Esophagus (tissue), 2 donors: ENCODE results near the gene ARHGAP26. TPM values are rescaled to one million over a fixed set of nuclear protein-coding genes. Genes with fewer than 3 reads are reported as not detected.

Source experiments
- H3K27ac ChIP-seq, 2 donors: one replicate each; pipeline ENCODE4 v1.5.1; 2013; ENCODE audit warnings: low read depth in 2 of 2, mild to moderate bottlenecking in 2 of 2, inconsistent platforms in 1 of 2, low read length in 1 of 2, moderate library complexity in 1 of 2
- H3K27me3 ChIP-seq, 2 donors: one replicate each; pipeline ENCODE4 v1.6.1; 2013; ENCODE audit warnings: low read length in 2 of 2, control low read depth in 1 of 2, mild to moderate bottlenecking in 1 of 2; ENCODE audit not compliant: insufficient read depth in 2 of 2, control insufficient read depth in 1 of 2
- H3K36me3 ChIP-seq, 2 donors: one replicate each; pipeline ENCODE4 v1.6.1; 2013; ENCODE audit warnings: low read length in 1 of 2; ENCODE audit not compliant: control insufficient read depth in 2 of 2, insufficient read depth in 2 of 2
- H3K4me1 ChIP-seq, 2 donors: one replicate each; pipeline ENCODE4 v1.6.1; 2013; ENCODE audit warnings: low read length in 1 of 2; ENCODE audit not compliant: control insufficient read depth in 2 of 2, insufficient read depth in 2 of 2
- H3K4me3 ChIP-seq, 2 donors: one replicate each; pipeline ENCODE4 v1.5.1; 2013; ENCODE audit warnings: low read length in 2 of 2, mild to moderate bottlenecking in 2 of 2, low read depth in 1 of 2, moderate library complexity in 1 of 2
- H3K9me3 ChIP-seq, 2 donors: one replicate each; pipeline ENCODE4 v1.6.1; 2013; ENCODE audit warnings: mild to moderate bottlenecking in 2 of 2, low read depth in 1 of 2, low read length in 1 of 2, moderate library complexity in 1 of 2; ENCODE audit not compliant: control insufficient read depth in 2 of 2, insufficient read depth in 1 of 2
- WGBS, 2 donors: extraction: QIAGEN DNeasy Blood & Tissue Kit; methylation state at CpG; one replicate each; pipeline ENCODE4 v1.1.7; 2013; 5-methylcytosine and 5-hydroxymethylcytosine counted together
- polyA plus RNA-seq, 2 donors: library from polyadenylated mRNA; stranded (reverse); fragments of 200-250 nt; gene quantifications; one replicate each; pipeline ENCODE4 v1.2.3, GENCODE V29; 2013
- donor health status: healthy with polysubstance abuse.
- donor health status: Bipolar disorder and iron deficiency.

The ARHGAP26 gene
- polyA plus RNA-seq, 2 donors: 3.1 to 3.6 TPM

DNA sequence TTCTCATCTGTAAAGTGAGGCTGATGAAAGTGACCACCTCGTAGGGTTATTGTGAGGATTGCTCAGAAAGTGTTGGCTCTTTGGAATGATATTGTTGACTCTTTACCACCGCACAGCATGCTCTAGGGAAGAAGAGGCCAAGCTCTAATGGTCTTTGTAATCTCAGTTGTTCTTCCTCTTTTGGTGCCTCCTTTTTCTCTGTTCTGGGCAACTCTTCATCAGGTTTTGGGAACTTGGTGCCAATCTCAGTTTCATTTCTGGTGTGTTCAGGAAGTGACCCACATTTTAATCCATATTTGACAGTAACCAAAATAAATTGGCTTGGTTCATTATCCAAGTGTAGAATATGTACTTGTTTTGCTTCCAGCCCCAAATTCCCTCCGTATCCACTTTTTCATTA is 25.1 kb downstream of the ARHGAP26 start:
- Histone ChIP-seq H3K4me3 (no peak overlapping the region), H3K36me3 (no peaks in the 10 kb centered on the region), H3K9me3 (no peaks in the 10 kb centered on the region), H3K4me1 (no peaks in the 10 kb centered on the region), H3K27ac (no peak overlapping the region), H3K27me3 (no peaks in the 10 kb centered on the region)
- 78 to 79% methylated on average over 3 of the region's 3 CpGs for WGBS, 2 donors

DNA sequence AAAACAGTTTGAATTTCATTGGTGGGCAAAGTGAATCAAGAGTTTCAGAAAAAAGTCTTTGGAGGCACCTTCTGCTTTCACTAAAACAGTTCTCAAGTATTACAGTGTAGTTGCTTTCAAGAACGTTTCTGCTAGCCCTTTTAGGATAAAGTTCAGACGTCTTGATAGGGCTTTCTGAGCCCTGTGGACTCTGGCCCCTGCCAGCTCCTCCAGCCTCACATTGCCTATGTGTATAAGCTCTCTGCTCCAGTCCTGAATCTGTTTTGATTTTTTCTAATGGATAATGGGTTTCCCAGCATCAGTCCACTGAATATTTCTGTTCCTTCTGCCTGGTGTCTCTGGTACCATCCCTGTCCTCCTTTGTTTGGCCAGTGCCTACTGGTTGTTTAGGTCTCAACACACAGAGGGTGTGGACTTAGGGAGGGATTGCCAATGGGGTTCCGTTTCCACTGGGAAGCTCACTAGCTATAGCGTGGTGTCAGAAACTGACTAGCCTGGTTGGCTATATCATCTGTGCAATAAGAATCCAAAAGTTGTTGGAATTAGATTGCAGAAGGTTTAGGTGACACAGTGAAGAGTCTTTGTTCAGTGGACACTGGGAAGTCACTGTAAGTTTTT is 26.4 kb downstream of the ARHGAP26 start:
- Histone ChIP-seq H3K4me1 (no peaks in the 10 kb centered on the region), H3K27ac (no peak overlapping the region), H3K36me3 (no peaks in the 10 kb centered on the region), H3K27me3 (no peaks in the 10 kb centered on the region), H3K4me3 (no peak overlapping the region), H3K9me3 (no peaks in the 10 kb centered on the region)
- WGBS, 2 donors: 60 to 80% methylated on average over 4 of the region's 4 CpGs

DNA sequence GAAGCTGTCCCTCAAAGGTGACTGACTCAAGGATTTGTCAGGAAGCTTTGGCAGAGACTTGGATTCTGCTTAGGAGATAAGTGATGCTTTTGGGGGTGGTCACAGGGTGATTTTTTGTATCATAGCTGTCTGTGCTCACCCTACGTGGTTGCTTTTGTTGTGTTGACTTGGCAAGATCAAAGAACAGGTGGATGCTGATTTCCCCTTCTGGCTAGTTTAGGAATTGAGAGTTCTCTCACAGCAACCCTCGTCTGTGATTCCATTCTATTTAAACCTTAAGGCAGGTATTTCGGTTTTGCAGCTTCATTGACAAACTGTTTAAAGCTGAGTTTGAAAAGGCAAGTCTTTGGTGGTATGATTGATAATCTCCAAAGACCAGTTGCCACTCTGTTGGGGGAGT is 27.2 kb downstream of the ARHGAP26 start:
- H3K4me3 ChIP-seq: no peak overlapping the region
- H3K4me1 ChIP-seq: no peaks in the 10 kb centered on the region
- H3K9me3 ChIP-seq: no peaks in the 10 kb centered on the region
- H3K36me3 ChIP-seq: no peaks in the 10 kb centered on the region
- no peaks in the 10 kb centered on the region for H3K27me3 ChIP-seq
- H3K27ac ChIP-seq: no peak overlapping the region
- 67 to 76% methylated on average over 3 of the region's 3 CpGs for WGBS, 2 donors

DNA sequence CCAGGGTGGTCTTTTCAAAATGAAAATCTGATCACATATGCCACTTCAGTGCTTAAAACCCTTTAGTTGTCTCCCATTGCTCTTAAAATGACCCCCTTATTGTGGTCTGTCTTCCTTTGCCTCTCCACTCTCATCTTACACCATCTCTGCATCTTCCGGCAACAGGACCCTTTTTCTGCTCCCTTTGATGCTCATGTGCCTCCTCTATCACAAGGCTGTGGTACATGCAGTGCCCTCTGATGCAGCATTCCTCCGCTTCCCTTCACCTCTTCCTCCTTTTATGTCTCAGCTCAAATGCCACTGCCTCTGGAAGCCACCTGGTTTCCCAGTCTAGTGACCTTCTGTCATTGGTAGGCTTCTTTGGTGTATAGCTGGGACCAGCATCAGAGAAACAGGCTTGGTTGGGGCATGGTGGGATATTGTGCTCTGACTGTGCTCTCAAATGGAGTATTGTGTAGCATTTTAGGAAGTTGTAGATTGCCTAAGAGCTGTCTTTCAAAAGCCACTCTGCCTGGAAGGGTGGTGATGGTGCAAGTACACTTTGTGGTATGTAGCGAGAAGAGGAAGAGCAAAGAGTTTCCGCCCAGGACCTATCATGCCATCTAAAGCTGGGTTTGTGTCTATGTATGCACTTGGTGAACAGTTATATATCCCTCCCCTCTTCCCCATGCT is 28.1 kb downstream of the ARHGAP26 start:
- peak overlapping the region in 1 of 2 donors; percentile 65 for H3K27ac ChIP-seq
- no peaks in the 10 kb centered on the region for H3K36me3 ChIP-seq
- WGBS, 2 donors: 87 to 89% methylated on average over 4 of the region's 4 CpGs

DNA sequence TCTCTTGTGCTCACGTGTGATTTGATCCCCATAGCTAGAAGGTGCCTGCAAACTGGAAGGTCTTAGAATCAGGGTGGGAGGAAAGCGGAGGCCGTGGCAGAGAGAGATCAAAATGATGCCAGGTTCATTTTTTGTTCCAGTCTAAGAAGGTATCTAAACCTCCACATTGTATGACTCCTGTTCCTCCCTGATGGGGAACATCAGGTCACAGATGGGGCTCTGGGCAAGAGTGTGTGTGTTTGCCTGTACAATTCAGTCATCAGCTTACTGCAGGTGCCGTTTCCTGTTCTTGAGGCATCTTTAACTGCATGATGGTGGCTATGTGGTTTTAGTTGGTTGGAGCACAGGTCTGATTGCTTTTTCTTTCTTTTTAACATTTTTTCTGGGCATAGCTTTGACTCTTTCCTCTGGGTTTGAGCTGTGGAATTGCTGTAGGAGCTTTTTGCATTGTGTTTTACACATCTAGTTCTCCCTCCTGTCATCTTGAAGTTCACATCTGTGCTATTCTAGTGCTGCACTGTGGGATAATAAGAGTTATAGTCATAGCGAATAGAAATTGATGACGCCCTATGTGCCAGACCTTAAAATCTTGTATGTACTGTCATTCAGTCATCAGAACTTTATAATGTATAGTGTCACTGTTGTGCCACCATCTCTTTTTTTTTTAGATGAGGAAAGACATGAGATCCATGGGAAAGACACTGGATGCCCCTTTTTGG is 30.8 kb downstream of the ARHGAP26 start:
- Histone ChIP-seq H3K9me3 (no peaks in the 10 kb centered on the region), H3K4me3 (no peak overlapping the region), H3K36me3 (no peaks in the 10 kb centered on the region), H3K27ac (no peak overlapping the region), H3K4me1 (no peaks in the 10 kb centered on the region), H3K27me3 (no peaks in the 10 kb centered on the region)
- WGBS, 2 donors: 84 to 87% methylated on average over 6 of the region's 6 CpGs

More for the DNA sequence above, 28.1 kb downstream of the ARHGAP26 start:
- no peaks in the 10 kb centered on the region for H3K27me3 ChIP-seq
- H3K4me1 ChIP-seq: no peaks in the 10 kb centered on the region
- no peaks in the 10 kb centered on the region for H3K9me3 ChIP-seq
- no peak overlapping the region for H3K4me3 ChIP-seq

DNA sequence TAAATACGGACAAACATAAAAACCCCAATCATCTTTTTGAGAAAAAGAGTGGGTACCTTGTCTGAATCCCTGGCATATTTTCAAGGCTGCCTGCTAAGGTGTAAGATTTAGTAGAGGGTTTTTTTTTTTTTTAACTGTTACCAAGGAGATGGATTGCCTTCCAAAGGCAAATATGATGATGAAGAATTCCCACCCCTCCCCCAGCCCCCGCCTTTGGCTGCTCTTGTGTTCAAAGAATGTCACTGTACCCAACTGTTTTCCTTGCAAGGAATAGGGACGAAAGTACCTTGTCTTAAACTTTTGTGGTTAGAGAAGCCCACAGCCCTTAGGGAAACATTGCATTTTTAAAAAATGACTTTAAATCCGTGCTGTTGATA is 31.3 kb downstream of the ARHGAP26 start:
- H3K9me3 ChIP-seq: no peaks in the 10 kb centered on the region
- no peak overlapping the region for H3K27ac ChIP-seq
- 84 to 88% methylated on average over 4 of the region's 4 CpGs for WGBS, 2 donors

DNA sequence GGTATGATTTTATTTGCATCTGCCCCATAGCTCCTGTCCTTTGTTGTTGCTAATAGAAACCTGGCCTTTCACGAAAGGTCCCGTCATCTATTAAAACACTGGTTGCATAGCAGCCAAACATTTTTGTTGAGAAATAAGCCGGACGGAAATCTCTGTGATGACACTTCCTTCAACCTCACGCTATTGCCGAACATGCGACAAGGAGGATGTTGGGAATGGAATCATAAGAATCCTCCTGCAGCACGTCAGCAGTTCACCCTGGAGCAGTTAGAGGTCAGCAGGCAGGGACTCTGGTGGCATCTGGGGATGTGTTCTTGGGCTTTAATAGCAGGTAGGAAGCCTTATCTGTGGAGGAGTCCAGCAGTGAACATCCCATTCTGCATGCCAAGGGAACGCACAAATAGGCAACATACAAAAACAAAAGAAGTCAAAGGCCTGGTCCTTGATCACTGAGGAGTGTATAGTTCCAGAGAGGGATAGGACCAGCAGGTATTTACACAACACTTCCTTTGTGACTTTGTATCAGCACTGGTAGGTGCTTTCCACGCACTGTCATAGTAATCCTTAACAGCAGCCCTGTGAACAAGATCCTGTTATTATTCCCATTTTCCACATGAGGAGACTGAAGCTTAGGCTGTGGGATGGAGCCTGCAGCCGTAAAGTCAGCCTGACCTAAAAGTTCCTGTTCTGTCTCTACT is 33.4 kb downstream of the ARHGAP26 start:
- 79 to 80% methylated on average over 11 of the region's 11 CpGs for WGBS, 2 donors
- Histone ChIP-seq H3K4me1 (peaks cover 0 to 3% of the 10 kb centered on the region in 2 donors), H3K27ac (peak overlapping the region; percentile 3 to 38), H3K9me3 (no peaks in the 10 kb centered on the region), H3K27me3 (no peaks in the 10 kb centered on the region), H3K4me3 (no peak overlapping the region), H3K36me3 (no peaks in the 10 kb centered on the region)

More for the DNA sequence above, 31.3 kb downstream of the ARHGAP26 start:
- Histone ChIP-seq H3K36me3 (no peaks in the 10 kb centered on the region), H3K27me3 (no peaks in the 10 kb centered on the region), H3K4me1 (no peaks in the 10 kb centered on the region), H3K4me3 (no peak overlapping the region)

DNA sequence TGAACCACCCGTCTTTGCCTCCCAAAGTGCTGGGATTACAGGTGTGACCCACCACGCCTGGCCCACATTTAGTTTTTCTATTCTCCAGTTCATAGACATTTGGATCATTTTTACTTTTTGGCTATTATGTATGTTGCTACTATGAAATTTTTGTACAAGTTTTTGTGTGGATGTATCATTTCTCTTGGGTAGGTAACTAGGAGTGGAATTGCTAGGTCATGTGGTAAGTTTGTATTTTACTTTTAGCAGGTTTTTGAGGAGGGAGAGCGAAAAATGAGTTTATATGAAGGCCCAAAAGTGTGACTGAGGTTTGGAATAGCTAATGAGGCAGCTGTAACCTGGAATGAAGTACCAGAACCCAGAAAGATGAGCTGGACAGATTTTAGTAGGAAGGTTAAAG is 35.2 kb downstream of the ARHGAP26 start:
- peaks cover 0 to 3% of the 10 kb centered on the region in 2 donors for H3K4me1 ChIP-seq
- no peak overlapping the region for H3K4me3 ChIP-seq
- H3K27ac ChIP-seq: no peak overlapping the region
- H3K9me3 ChIP-seq: no peaks in the 10 kb centered on the region
- no peaks in the 10 kb centered on the region for H3K36me3 ChIP-seq
- WGBS, 2 donors: 95 to 97% methylated on average over 3 of the region's 3 CpGs
- no peaks in the 10 kb centered on the region for H3K27me3 ChIP-seq

DNA sequence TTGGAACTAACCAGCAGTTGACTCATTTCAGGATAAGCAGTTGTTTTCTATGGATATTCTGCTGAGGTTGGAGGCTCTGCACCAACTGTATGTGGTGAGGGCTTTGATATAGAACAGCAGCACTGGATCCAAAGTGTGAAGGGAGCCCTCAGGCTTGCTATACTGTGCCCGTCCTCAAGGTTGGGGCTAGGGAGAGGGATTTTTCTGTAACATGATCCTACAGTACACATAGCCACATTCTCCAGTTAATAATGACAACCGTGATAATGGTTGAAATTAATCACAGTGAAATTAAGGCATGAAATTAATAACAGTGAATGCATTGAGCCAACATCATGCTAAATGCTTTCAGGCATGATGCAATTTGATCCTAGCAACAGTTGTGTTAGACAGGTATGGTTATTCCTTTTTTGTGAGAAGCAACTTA is 36.7 kb downstream of the ARHGAP26 start:
- peaks cover 0 to 3% of the 10 kb centered on the region in 2 donors for H3K4me1 ChIP-seq
- WGBS, 2 donors: 55 to 66% methylated on average over 2 of the region's 2 CpGs

More for the DNA sequence above, 36.7 kb downstream of the ARHGAP26 start:
- Histone ChIP-seq H3K4me3 (no peak overlapping the region), H3K9me3 (no peaks in the 10 kb centered on the region), H3K27ac (no peak overlapping the region), H3K27me3 (no peaks in the 10 kb centered on the region), H3K36me3 (no peaks in the 10 kb centered on the region)
